ENCODE data around the gene ECHDC3.

The ECHDC3 gene

DNA sequence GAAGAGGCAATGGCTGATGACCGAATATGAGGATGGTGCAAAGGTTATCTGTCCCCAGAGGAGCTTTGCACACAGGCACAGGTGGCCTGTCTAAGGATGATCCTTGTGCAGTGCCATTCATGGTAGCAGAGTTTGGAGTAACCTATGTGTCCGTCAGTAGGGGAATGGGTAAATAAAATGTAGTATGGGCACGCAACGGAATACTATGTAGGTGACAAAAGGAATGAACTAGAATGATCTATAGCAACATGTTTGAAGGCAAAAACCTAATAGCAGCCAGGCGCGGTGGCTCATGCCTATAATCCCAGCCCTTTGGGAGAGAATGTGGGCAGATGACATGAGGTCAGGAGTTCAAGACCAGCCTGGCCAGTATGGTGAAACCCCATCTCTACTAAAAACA is 41.6 kb upstream of the ECHDC3 start:
- DNase-seq (ENCODE audit: low read depth): no peak
- H3K4me3 ChIP-seq (replicated peaks; ENCODE audit: low read depth, low read length): no peak overlapping the region
- TF ChIP-seq, protein P1, sequence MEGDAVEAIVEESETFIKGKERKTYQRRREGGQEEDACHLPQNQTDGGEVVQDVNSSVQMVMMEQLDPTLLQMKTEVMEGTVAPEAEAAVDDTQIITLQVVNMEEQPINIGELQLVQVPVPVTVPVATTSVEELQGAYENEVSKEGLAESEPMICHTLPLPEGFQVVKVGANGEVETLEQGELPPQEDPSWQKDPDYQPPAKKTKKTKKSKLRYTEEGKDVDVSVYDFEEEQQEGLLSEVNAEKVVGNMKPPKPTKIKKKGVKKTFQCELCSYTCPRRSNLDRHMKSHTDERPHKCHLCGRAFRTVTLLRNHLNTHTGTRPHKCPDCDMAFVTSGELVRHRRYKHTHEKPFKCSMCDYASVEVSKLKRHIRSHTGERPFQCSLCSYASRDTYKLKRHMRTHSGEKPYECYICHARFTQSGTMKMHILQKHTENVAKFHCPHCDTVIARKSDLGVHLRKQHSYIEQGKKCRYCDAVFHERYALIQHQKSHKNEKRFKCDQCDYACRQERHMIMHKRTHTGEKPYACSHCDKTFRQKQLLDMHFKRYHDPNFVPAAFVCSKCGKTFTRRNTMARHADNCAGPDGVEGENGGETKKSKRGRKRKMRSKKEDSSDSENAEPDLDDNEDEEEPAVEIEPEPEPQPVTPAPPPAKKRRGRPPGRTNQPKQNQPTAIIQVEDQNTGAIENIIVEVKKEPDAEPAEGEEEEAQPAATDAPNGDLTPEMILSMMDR (IDR thresholded peaks at IDR 0.05; ENCODE audit: low read length, missing control alignments): no peak

DNA sequence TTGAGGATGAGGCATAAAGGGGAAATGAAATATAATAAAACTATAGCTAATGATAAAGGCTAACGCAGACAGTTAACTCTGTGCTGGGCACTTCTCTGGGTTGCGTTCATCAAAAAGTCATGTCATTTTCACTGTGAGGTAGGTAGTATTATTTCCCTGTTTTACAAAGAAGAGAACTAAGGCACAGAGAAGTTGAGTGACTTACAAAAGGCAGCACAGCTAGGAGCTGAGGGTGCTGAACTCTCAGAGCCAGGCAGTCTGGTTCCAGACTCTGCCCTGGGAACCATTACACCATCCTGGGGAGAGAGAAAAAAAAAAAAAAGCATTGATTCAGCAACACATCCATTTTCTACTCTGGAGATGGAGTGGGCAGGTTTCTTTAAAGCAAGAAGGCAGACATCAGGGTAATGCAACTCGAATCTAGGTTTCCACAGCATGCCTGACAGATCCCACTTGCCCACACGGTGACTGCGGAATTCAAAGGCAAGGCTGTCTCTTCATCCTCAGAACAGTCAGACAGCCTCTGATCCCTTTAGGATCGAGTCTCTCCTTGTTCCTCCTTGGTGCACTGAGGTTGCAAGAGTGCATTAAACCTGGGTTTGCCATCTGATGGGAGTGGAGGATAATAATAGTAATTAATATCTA is 40.6 kb upstream of the ECHDC3 start:
- DNase-seq (ENCODE audit: low read depth): no peak
- TF ChIP-seq, protein P1 (IDR thresholded peaks at IDR 0.05; ENCODE audit: low read length, missing control alignments): no peak
- no peak overlapping the region for H3K4me3 ChIP-seq (replicated peaks; ENCODE audit: low read depth, low read length)

- H3K4me3 ChIP-seq (replicated peaks; ENCODE audit: low read depth, low read length): no peak overlapping the region
- DNase-seq (ENCODE audit: low read depth): no peak
- TF ChIP-seq, protein P1 (IDR thresholded peaks at IDR 0.05; ENCODE audit: low read length, missing control alignments): no peak
These were observed 39.9 kb upstream of the ECHDC3 start for GRCh38 chr10:11702264-11702663.

DNA sequence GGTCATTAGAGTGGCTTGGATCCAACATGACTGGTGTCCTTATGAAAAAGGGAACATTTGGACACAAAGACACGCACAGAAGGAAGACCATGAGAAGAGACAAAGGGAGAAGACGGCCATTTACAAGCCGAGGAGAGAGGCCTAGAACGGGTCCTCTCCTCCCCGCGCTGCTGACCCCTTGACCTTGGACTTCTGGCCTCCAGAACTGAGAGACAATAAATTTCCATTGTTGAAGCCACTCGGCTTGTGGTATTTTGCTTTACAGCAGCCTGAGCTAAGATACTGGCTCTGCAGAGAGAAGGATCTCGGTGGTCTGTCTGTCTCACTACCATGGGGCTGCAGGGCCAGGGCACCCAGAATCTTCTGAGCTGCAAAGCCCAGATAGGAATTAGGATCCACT is 38.1 kb upstream of the ECHDC3 start:
- no peak for DNase-seq (ENCODE audit: low read depth)
- H3K4me3 ChIP-seq (replicated peaks; ENCODE audit: low read depth, low read length): no peak overlapping the region
- TF ChIP-seq, protein P1 (IDR thresholded peaks at IDR 0.05; ENCODE audit: low read length, missing control alignments): no peak

DNA sequence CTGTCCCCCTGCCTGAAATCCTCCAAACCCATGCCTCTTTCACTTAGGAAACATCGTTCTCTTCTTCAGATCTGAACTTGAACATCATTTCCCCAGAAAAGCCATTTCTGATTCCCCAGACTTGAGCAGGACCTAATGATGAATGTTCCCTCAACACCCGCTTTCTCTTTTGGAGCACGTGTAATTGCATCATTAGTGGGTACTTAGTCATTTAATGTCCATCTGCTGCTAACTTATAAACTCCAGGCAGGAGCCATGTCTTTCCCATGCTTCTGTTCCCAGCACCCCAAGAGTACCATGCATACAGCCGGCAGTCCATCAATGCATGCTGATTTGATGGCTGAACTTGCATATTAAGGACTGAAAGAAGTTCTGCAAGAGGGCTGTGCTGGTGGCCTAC is 36.5 kb upstream of the ECHDC3 start:
- no peak overlapping the region for H3K4me3 ChIP-seq (replicated peaks; ENCODE audit: low read depth, low read length)
- TF ChIP-seq, protein P1 (IDR thresholded peaks at IDR 0.05; ENCODE audit: low read length, missing control alignments): no peak
- DNase-seq (ENCODE audit: low read depth): peak; percentile 16

- TF ChIP-seq, protein P1 (IDR thresholded peaks at IDR 0.05; ENCODE audit: low read length, missing control alignments): no peak
- DNase-seq (ENCODE audit: low read depth): no peak
- H3K4me3 ChIP-seq (replicated peaks; ENCODE audit: low read depth, low read length): no peak overlapping the region
These were observed 35.2 kb upstream of the ECHDC3 start for GRCh38 chr10:11706895-11707567.
